PC-3 (cell line): Measurements from ENCODE around the gene PLAAT5. TPM values are rescaled to one million over a fixed set of nuclear protein-coding genes. Genes with fewer than 3 reads are reported as not detected.

ENCODE experiments used
- ATAC-seq: fragments of 200-7000 bp; cut with Tn5 transposase; 2 replicates; pipeline ENCODE4 v1.9.1; 2020; ENCODE audit warnings: mild to moderate bottlenecking, moderate library complexity
- BruUV-seq: library from RNA; stranded (reverse); fragments of 400-500 nt; replicated peaks from 2 replicates; lab custom pipeline; 2021; lab: Mats Ljungman, UMichigan
- CTCF ChIA-PET: fragments of 300-600 bp; sonication (Branson Sonifier 250); formaldehyde crosslinking; loops from one replicate; lab custom pipeline; 2022; ENCODE audit warnings: antibody characterized with exemption; lab: Charles Lee
- POLR2A ChIA-PET: fragments of 300-600 bp; sonication (Branson Sonifier 250); formaldehyde crosslinking; loops from one replicate; lab custom pipeline; 2022; ENCODE audit warnings: antibody characterized with exemption; ENCODE audit not compliant: unreplicated experiment; lab: Charles Lee
- DNase-seq: peaks from one replicate; pipeline ENCODE4 v3.0.0-alpha.2; 2015
- H2AFZ ChIP-seq: fragments of 300-600 bp; sonication (generic); 2 replicates; pipeline ENCODE4 v1.6.0; 2016; ENCODE audit warnings: antibody characterized with exemption, low read length
- H3F3A ChIP-seq: fragments of 300-600 bp; sonication (generic); one replicate; pipeline ENCODE4 v1.6.0; 2017; ENCODE audit warnings: antibody characterized with exemption, low read length, control low read depth, mild to moderate bottlenecking; ENCODE audit not compliant: unreplicated experiment
- H3K27ac ChIP-seq: fragments of 300-600 bp; sonication (generic); 2 replicates; pipeline ENCODE4 v1.5.1; 2016; ENCODE audit warnings: mild to moderate bottlenecking, low read length
- H3K27me3 ChIP-seq: fragments of 300-600 bp; sonication (generic); 2 replicates; pipeline ENCODE4 v1.6.1; 2016; ENCODE audit warnings: low read length, mixed read lengths
- H3K36me3 ChIP-seq: fragments of 300-600 bp; sonication (generic); 2 replicates; pipeline ENCODE4 v1.6.1; 2016; ENCODE audit warnings: low read depth, mixed run types, low read length, mixed read lengths
- H3K4me1 ChIP-seq: fragments of 300-600 bp; sonication (generic); 2 replicates; pipeline ENCODE4 v1.5.1; 2016; ENCODE audit warnings: low read length; ENCODE audit not compliant: insufficient read depth
- H3K4me2 ChIP-seq: fragments of 300-600 bp; sonication (generic); 2 replicates; pipeline ENCODE4 v1.6.0; 2016; ENCODE audit warnings: low read length
- H3K4me3 ChIP-seq: fragments of 300-600 bp; sonication (generic); 2 replicates; pipeline ENCODE4 v1.5.1; 2016; ENCODE audit warnings: mild to moderate bottlenecking, low read length, mixed read lengths
- H3K79me2 ChIP-seq: fragments of 300-600 bp; sonication (generic); 2 replicates; pipeline ENCODE4 v1.6.1; 2017; ENCODE audit warnings: low read length, mixed read lengths
- H3K9ac ChIP-seq: fragments of 300-600 bp; sonication (generic); 2 replicates; pipeline ENCODE4 v1.6.0; 2016; ENCODE audit warnings: mild to moderate bottlenecking, low read length
- H3K9me2 ChIP-seq: fragments of 300-600 bp; sonication (generic); replicated peaks from 2 replicates; pipeline ENCODE4 v1.6.1; 2016; ENCODE audit warnings: mixed run types, low read length, mixed read lengths
- H3K9me3 ChIP-seq: fragments of 300-600 bp; sonication (generic); 2 replicates; pipeline ENCODE4 v1.6.1; 2016; ENCODE audit warnings: low read length, mixed read lengths
- H4K20me1 ChIP-seq: fragments of 300-600 bp; sonication (generic); 2 replicates; pipeline ENCODE4 v1.6.1; 2016; ENCODE audit warnings: low read length, mixed read lengths
- EZH2 ChIP-seq: fragments of 300-600 bp; sonication (generic); IDR thresholded peaks from one replicate; pipeline ENCODE4 v1.6.1; 2017; ENCODE audit warnings: antibody characterized with exemption, mild to moderate bottlenecking, low read length; ENCODE audit not compliant: unreplicated experiment
- EZH2phosphoT487 ChIP-seq: fragments of 300-600 bp; sonication (generic); IDR thresholded peaks from 2 replicates; pipeline ENCODE4 v1.6.1; 2018; ENCODE audit warnings: mild to moderate bottlenecking, antibody characterized with exemption, low read length, borderline replicate concordance
- intact Hi-C: fragments of 100-400 bp; cut with micrococcal nuclease; formaldehyde crosslinking; loops from 2 replicates; pipeline ENCODE4 v1.9.0; 2023
- total RNA-seq: library from RNA; depleted of rRNA; stranded (reverse); fragments of >200 nt; gene quantifications from 2 replicates; pipeline ENCODE4 v1.2.3, GENCODE V29; 2014
- TF ChIP-seq, protein P1 (sequence below): fragments of 300-600 bp; sonication (generic); conservative IDR thresholded peaks from 2 replicates; pipeline ENCODE4 v1.5.1; 2017; ENCODE audit warnings: antibody characterized with exemption, low read depth, mild to moderate bottlenecking, low read length

Gene PLAAT5
- total RNA-seq, 1 experiment from 2014 or later: not detected

DNA sequence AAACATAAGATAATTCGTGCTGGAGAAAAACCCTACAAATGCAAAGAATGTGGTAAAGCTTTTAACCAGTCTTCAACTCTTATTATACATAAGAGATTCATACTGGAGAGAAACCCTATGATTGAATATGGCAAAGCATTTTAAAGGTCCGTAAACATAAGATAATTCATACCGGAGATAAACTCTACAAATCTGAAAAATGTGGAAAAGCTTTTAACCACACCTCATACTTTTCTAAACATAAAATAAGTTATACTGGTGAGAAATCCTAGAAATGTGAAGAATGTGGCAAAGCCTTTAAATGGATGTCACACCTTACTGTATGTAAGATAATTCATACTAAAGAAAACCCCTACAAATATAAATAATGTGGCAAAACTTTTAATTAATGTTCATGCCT lies 20.7 kb downstream of the PLAAT5 start:
- H3K9me3 ChIP-seq: no peaks in the 10 kb centered on the region
- POLR2A ChIA-PET: no interaction called here
- no peak overlapping the region for H3K9ac ChIP-seq
- H4K20me1 ChIP-seq: no peaks in the 10 kb centered on the region
- H3F3A ChIP-seq: no peaks in the 10 kb centered on the region
- H3K27me3 ChIP-seq: peaks cover 37% of the 10 kb centered on the region; the same call in 1 of the 2 replicates
- no peaks in the 10 kb centered on the region for H3K36me3 ChIP-seq
- no peak overlapping the region for H2AFZ ChIP-seq
- no peak overlapping the region for H3K4me3 ChIP-seq
- no peak overlapping the region for H3K4me2 ChIP-seq
- DNase-seq (no peak), ATAC-seq (no peak)
- no TSS peak for BruUV-seq
- no peaks in the 10 kb centered on the region for H3K9me2 ChIP-seq
- CTCF ChIA-PET: no interaction called here
- H3K27ac ChIP-seq: no peak overlapping the region
- H3K4me1 ChIP-seq: no peaks in the 10 kb centered on the region
- TF ChIP-seq EZH2: no peak
- TF ChIP-seq EZH2phosphoT487: no peak
- TF ChIP-seq, protein P1, sequence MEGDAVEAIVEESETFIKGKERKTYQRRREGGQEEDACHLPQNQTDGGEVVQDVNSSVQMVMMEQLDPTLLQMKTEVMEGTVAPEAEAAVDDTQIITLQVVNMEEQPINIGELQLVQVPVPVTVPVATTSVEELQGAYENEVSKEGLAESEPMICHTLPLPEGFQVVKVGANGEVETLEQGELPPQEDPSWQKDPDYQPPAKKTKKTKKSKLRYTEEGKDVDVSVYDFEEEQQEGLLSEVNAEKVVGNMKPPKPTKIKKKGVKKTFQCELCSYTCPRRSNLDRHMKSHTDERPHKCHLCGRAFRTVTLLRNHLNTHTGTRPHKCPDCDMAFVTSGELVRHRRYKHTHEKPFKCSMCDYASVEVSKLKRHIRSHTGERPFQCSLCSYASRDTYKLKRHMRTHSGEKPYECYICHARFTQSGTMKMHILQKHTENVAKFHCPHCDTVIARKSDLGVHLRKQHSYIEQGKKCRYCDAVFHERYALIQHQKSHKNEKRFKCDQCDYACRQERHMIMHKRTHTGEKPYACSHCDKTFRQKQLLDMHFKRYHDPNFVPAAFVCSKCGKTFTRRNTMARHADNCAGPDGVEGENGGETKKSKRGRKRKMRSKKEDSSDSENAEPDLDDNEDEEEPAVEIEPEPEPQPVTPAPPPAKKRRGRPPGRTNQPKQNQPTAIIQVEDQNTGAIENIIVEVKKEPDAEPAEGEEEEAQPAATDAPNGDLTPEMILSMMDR: no peak
- intact Hi-C loops: no loop called here
- no peaks in the 10 kb centered on the region for H3K79me2 ChIP-seq

- intact Hi-C loops: no loop called here
- DNase-seq: no peak
- Histone ChIP-seq H3F3A (no peaks in the 10 kb centered on the region), H4K20me1 (no peaks in the 10 kb centered on the region), H3K36me3 (no peaks in the 10 kb centered on the region), H3K79me2 (no peaks in the 10 kb centered on the region), H3K9me2 (no peaks in the 10 kb centered on the region), H3K27ac (no peak overlapping the region), H3K4me3 (no peak overlapping the region), H3K9ac (no peak overlapping the region), H3K9me3 (no peaks in the 10 kb centered on the region), H2AFZ (no peak overlapping the region), H3K27me3 (peaks cover 65% of the 10 kb centered on the region), H3K4me2 (no peak overlapping the region), H3K4me1 (no peaks in the 10 kb centered on the region)
- CTCF ChIA-PET: no interaction called here
- TF ChIP-seq EZH2 (no peak), EZH2phosphoT487 (no peak)
- ATAC-seq: no peak
- POLR2A ChIA-PET: no interaction called here
- BruUV-seq: no TSS peak
These were observed 28.8 kb downstream of the PLAAT5 start for GRCh38 chr11:63462137-63462536.

- Histone ChIP-seq H3K4me1 (no peaks in the 10 kb centered on the region), H3K4me3 (no peak overlapping the region), H3K79me2 (no peaks in the 10 kb centered on the region), H3K36me3 (no peaks in the 10 kb centered on the region), H3K4me2 (no peak overlapping the region), H2AFZ (no peak overlapping the region), H3K9me3 (no peaks in the 10 kb centered on the region), H3K9me2 (no peaks in the 10 kb centered on the region), H3K27ac (no peak overlapping the region), H4K20me1 (no peaks in the 10 kb centered on the region), H3K9ac (no peak overlapping the region), H3K27me3 (peaks cover 52% of the 10 kb centered on the region), H3F3A (no peaks in the 10 kb centered on the region)
- intact Hi-C loops: no loop called here
- ATAC-seq (no peak), DNase-seq (peak; percentile 52)
- POLR2A ChIA-PET: no interaction called here
- TF ChIP-seq EZH2phosphoT487: no peak
- TF ChIP-seq EZH2: no peak
- TF ChIP-seq, protein P1: no peak
- BruUV-seq: no TSS peak
- CTCF ChIA-PET: no interaction called here
These were observed 31.4 kb downstream of the PLAAT5 start for GRCh38 chr11:63459586-63459985.
